Posterior vena cava (tissue), 2 donors: ENCODE measurements around the gene NOC3L. TPM values are rescaled to one million over a fixed set of nuclear protein-coding genes. Genes with fewer than 3 reads are reported as not detected.
A peak's percentile ranks its signal among the peaks of the same experiment; 100 is the strongest.
"Not testable (repeated sequence)": the region's sequence is repeated elsewhere in the genome, so short reads cannot be mapped to it uniquely, and the experiment has no call there.

Source experiments
- DNase-seq: peaks from one replicate; pipeline ENCODE4 v3.0.0-alpha.2; 2020; ENCODE audit warnings: low spot score
- intact Hi-C, 2 donors: fragments of 100-400 bp; cut with DNase I; formaldehyde crosslinking; loops; one replicate each; pipeline versions ENCODE4 v1.14.1 to v1.14.2; 2022 to 2023
- total RNA-seq, 2 donors: library from RNA; stranded (reverse); fragmentation: NEBNext Ultra II Directional; extraction: Animal tissue kit (Norgen Biotek cat#: 25700); gene quantifications; one replicate each; pipeline ENCODE4 v1.2.1, GENCODE V29; 2021
- donor health status: DM: yes; HTN: yes; CAD: no.
- donor health status: DM: yes; HTN: yes; CAD: no.

Gene NOC3L
- total RNA-seq, 2 donors from 2014 or later, result 15.5 to 18.6 TPM

DNA sequence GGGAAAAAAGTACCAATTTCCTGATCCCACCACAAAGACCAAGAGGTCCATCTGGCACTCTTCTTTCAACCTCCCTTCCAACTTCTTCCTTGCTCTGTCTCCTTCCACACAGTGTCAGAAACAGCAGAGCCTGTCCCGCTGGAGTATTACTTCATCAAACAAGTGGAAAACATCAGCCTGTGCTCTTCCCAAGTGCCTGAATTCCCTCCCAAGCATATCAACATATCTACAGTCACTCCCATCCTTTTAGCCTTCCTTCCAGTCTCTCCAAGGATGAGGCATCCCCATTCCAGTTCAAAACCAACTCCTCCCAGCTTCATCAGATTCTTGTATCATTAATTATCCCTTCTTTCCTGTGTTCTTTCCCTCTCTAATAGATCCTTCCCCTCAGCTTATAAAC lies 1.7 kb upstream of the NOC3L start:
- DNase-seq, result no peak
- intact Hi-C loops, result loop anchor here in 1 of 2 donors (10.0 kb wide), 1 partner anchor 80 kb away; no protein-coding TSS in a partner anchor

DNA sequence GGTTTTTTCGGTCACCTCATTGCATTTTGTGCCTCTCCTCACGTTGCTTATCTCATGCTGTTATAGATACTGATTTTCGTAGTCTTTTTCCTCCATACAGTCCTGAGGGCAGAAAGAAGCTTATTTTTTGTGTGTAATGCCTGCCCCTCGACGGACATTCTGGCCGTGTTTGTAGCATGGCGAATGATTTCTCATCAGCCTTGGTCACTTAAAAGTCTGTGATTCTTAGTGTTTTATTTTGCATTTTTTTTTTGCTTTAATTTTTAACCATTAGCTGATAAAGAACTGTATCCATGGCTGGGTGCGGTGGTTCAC lies 469 bp upstream of the NOC3L start:
- intact Hi-C loops, result loop anchor here in 1 of 2 donors (10.0 kb wide), 1 partner anchor 82 kb away; no protein-coding TSS in a partner anchor
- DNase-seq, result no peak

DNA sequence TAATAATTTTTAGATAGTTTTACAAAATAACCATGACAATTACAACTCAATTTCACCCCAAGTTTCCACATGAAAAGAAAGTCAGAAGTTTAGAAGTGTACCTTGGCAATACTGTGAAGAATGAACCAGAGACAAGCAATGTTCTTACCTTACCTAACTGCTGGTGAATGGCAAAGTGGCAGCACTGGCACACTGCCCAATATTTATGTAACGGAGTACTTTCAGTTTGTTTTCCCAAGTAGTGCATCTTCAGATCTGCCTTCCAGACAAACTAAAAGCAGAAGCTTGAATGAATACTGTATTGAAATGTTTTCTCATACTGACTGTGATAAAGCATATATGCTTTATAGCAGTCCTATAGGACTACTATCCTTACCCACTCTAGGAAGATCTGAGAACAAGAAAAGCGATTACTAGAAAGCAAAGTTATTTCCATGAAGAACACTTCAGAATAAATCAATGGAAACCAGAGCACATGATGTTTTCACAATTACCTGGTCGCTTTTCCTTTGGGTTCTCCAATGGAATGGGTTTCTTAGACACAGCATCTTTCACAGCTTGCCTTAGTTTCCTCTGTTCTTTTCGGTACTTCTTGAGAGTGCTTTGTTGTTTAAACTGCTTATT lies 1.5 kb downstream of the NOC3L start:
- intact Hi-C loops, result loop anchor here in 1 of 2 donors (10.0 kb wide), 1 partner anchor 84 kb away; no protein-coding TSS in a partner anchor
- no peak for DNase-seq

DNA sequence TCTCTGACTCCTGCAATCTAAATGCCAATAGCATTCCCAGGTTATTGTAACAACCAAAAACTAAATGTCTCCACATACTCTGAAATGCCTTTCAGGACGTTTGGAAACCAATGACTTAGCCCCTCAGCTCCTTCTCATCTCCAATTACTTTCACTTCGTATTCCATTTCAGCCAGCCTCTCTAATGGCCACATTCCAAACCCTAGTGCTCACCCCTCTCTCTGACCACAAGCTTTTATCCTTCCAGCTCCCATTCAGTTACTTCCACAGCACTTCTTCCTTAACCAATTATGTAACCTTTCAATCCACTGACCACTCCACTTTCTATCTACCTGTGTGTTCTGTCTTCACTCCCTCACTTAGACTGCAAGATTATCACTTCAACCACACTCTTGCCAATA lies 4.3 kb downstream of the NOC3L start:
- no peak for DNase-seq
- intact Hi-C loops, result no loop called here

DNA sequence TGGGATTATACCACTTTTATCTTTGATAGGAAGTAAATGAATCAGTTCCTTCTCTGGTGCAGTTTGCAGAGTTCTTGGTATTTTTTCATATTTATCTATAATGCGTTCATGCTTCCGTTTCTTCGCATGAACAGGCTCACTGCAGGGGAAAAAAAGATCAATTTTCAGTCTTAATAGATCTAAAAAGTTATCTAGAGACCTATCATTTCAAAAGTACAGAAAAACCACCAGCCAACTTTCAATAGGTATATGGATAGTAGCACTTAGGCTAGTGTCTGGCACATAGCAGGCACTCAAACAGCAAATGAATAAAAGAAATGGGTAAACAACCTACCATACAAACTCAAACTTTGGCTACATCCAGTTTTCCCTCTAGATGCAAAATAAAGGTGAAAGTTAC lies 5.5 kb downstream of the NOC3L start:
- no peak for DNase-seq
- intact Hi-C loops, result no loop called here

DNA sequence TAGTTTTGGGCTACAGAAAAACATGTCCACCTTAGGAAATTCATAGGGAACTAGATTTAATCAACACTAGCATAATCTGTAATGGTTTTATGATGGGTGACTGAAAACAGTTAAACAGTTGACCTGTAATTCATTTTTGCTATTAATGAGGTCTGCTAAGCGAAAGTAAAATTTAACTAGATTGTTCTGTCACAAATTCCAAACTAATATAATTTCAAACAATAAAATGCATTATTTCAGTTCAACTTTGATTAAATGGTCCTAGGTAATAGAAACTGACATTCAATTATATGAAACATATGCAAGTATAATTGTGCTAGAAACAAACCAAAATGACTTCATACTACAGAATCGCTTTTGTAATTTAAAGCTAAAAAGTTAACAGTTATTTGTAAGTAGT lies 6.9 kb downstream of the NOC3L start:
- DNase-seq, result no peak
- intact Hi-C loops, result no loop called here

DNA sequence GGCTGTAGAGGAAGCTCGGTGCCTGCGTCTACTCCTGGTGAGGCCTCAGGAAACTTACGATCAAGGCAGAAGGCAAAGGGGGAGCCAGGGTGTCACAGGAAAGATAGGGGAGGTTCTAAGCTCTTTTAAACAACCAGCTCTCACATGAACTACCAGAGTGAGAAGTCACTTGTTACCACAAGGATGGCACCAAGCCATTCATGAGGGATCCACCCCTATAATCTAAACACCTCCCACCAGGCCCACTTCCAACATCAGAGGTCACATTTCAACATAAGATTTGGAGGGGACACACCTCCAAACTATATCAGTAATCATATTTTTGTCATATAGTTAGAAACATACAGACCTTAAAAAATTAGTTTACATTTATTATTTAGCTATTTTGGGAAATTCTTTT lies 9.4 kb downstream of the NOC3L start:
- DNase-seq, result no peak
- intact Hi-C loops, result loop anchor here in 1 of 2 donors (5.0 kb wide), 1 partner anchor 164 kb away; no protein-coding TSS in a partner anchor

DNA sequence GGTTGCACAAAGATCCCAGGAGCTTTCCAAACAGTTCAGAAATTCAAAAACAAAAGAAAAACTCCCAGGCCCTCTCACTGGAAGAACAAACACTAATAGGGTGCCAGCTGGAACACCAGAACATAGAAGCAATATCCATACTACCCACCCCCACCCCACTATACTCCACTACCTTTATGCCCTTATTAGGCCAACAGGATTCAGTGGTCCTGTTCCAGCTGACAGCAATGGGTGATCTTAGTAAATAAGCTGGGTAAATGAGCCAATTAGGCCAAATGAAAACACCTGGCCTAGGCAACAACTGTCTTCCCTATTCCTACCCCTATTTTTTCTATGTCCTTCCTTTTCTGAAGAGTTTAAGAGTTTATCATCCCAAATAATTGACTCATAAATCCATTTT lies 11.7 kb downstream of the NOC3L start:
- DNase-seq, result no peak
- intact Hi-C loops, result loop anchor here in 1 of 2 donors (5.0 kb wide), 1 partner anchor 166 kb away; no protein-coding TSS in a partner anchor

DNA sequence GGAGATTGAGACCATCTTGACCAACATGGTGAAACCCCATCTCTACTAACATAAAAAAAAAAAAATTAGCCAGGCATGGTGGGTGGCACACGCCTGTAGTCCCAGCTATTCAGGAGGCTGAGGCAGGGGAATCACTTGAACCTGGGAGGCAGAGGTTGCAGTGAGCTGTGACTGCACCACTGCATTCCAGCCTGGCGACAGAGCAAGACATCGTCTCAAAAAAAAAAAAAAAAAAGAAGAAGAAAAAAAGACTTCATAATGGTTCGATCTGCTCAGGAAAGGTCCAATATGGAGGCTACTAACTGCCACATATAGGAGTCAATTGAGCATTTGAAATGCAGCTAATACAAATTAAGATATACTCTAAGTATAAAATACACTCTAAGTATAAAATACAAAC lies 12.2 kb downstream of the NOC3L start:
- DNase-seq, result not testable (repeated sequence)
- intact Hi-C loops, result loop anchor here in 1 of 2 donors (5.0 kb wide), 1 partner anchor 167 kb away; no protein-coding TSS in a partner anchor

DNA sequence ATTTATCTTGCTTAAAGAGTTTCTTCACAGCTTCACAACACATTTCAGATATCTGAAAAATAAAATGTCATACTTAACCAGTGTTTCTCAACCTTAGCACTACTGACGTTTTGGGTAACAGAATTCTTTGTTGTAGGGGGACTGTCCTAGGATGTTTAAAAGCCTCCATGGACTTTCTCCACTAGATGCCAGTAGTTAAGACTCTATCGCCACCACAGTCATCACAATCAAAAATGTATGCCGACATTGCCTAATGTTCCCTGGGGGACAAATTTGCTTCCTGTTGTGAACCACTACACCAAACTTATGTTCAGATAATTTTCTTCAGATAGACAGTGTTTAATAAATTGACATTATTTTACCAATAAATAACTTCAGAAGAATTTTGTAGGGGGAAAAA lies 13.4 kb downstream of the NOC3L start:
- DNase-seq, result no peak
- intact Hi-C loops, result no loop called here

DNA sequence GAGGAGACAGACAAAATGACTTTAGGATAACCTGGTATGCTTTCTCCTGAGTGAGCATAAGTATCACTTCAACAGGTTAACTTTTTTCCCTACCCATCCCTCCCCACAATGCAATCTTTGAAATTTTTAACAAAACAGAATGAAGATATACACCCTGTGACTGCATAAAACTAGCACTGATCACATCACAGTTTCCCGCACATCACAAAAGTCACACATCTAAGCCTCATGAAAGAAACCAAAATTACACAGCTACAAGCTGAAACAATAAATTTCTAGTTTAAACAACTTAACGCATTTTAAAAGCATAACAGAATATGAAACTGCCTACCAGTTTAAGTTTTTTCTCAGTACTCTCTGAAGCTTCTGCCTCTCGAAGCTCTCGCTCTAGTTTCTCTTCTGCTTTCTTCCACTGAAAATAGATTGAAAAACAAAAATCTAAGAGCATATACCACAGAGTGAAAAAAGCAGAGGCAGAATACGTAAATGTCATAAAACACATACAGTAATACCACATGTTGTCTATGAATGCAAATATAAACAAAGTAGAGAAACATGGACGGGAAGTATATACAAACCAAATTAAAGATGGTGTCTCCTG lies 18.1 kb downstream of the NOC3L start:
- intact Hi-C loops, result no loop called here

DNA sequence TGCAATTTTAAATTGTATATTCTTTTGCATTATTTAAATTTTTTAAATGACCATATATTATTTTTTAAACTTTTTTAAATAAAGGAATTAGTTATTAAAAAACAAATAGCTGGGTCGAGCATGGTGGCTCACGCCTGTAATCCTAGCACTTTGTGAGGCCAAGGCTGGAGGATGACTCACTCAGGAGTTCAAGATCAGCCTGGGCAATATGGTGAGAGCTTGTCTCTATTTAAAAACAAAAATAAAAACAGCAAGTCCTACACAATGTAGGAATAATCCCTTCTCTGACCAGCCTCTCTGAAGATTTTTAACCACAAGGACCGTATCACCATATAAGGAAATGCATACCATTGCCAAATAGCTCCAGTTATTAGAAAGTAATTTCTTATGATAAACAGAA lies 19.6 kb downstream of the NOC3L start:
- DNase-seq, result no peak

More for the DNA sequence above, 18.1 kb downstream of the NOC3L start:
- DNase-seq, result no peak

DNA sequence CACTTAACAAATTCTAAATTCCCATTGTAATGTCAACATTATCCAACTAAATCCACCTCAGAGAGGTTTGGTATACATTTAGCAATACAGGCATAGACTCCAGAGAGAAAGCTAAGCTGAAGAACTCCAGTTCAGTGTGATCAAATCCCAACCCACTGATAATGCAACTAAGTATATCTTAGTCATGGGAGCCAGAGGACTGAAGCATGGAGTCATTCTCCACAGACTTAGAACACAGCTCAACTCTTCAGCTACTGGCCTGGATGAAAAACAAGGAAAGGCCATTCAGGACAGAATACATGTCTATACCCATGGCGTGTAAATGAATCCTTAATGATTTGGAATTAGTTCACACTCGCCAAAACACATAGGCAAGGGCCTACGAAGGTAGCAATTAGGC lies 27.9 kb downstream of the NOC3L start:
- intact Hi-C loops, result no loop called here
- no peak for DNase-seq

More for the DNA sequence above, 19.6 kb downstream of the NOC3L start:
- intact Hi-C loops, result no loop called here

DNA sequence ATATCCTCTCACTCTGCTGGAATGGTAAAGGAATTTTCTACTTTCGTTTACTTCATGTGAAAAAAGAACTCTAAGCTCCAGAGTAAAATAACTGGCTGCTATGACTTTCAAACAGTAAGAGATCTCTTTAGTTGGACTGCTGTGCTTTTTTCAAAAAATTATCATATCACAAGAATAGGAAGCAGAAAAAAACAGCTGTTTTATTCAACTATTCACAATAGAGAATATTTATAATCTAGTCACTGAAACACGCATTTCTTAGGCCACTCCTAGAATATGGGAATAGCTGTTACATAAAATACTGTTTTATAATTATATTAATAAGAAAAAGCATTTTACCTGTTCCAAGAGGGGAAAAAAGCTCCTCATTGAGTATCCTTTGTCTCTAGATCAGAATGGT lies 29.7 kb downstream of the NOC3L start:
- no peak for DNase-seq
- intact Hi-C loops, result no loop called here

DNA sequence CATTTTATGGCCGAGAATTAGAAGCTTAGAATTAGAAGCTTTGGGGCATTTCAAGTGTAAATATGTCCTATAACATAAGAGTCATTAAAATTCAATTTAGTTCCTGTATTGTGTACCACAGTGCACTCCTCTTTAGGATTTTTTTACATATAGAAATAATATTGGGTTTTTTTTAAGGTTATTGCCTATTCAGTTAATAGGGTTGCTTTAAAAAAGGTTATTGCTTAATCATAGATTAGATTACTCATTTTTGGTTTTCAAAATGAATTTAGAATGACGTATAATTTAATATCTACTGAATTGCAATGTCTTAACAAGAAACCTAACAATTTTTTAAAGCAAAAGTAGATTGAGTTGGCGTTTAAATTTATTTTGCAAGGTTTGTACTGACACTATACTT lies 34.1 kb downstream of the NOC3L start:
- intact Hi-C loops, result no loop called here

DNA sequence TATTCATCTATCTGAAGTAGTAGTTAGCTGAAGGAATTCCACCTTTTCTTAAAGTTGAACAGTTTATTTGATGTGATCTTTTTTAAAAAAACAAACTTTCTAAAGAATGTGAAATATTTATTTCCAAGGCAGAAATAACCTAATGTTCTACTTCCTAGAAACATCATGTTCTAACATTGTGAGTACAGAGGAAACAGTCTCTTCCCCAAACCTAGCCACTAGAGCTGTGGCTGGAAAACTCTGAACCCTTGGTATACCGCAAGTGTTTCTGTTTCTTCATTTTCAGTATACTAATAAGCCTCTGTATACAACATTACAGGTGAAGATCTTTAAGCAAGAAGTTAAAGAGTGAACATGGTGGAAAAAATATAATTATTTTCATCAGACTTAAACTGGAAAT lies 35.1 kb downstream of the NOC3L start:
- intact Hi-C loops, result no loop called here
- DNase-seq, result no peak

More for the DNA sequence above, 34.1 kb downstream of the NOC3L start:
- no peak for DNase-seq

DNA sequence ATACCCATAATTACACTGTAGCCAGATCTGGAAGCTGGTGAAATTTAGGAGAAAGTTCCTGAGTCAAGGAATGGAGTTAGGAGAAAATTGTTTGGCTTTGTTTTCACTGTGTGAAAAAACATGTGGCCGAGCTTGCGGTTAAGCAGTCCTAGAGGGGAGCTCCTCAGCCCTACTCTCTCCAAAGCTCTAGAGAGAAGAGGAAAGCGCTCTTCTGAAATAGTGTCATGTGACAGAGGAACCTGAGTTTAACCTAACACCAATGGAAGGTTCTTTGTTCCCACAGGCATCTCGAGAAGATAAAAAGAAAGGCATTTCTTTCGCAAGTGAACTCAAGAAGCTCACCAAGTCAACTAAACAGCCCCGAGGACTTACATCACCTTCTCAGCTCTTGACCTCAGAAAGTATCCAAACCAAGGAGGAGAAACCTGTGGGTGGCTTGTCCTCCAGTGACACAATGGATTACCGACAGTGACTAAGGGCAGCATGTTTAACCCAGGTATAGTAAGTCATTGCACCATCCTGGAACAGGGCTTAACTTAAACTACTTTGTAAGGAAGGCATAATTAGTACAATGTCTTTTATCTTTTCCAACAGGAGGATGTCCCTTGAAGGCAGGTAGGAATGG lies 38.0 kb downstream of the NOC3L start:
- no peak for DNase-seq
- intact Hi-C loops, result loop anchor here (5.0 kb wide), 2 partner anchors 247 to 407 kb away; no protein-coding TSS in a partner anchor

DNA sequence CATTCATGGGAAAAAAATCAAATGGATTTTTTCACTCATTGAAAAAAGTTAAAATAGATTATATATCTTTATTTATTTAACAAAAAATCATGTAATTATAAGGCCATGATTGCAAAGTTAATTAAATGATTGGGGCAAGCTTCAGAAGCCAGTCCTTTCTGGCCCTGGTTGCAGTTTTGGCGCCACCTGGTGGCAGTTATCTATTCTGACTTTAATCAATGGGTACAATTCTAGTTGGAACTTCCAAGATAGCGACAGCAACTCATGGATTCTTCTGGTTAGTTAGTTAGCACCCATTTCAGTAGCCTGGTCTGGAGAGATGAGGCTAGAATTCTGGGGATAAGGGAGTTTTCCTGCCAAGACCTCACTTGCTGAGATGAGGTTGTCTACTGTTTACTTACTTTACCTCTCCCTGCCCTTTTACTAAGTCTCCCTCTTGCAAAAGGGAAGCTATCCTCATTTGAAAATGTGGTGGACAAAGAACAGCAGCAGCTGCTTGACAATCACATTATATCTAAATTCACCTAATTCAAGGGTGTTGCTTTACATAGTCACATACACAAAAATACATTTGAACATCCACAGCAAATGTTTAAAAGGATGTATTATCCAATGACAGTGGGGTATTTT lies 42.3 kb downstream of the NOC3L start:
- DNase-seq, result peak; percentile 86
- intact Hi-C loops, result loop anchor here (5.0 kb wide), 2 partner anchors 243 to 403 kb away; no protein-coding TSS in a partner anchor

DNA sequence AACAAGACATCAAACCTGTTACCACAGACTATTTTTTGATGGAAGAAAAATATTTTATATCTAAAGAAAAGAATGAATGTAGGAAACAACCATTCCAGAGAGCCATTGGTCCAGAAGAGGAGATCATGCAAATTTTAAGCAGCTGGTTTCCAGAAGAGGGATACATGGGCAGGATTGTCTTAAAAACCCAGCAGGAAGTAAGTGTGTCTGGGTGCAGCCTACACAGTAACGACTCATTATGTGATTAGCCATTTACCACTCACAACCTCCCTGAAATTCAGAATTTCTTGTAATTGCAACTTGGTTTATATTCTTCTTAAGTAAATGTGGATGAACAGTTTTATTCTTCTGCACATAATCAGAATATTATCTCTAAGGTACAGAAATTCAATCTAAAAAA lies 46.2 kb downstream of the NOC3L start:
- intact Hi-C loops, result no loop called here

DNA sequence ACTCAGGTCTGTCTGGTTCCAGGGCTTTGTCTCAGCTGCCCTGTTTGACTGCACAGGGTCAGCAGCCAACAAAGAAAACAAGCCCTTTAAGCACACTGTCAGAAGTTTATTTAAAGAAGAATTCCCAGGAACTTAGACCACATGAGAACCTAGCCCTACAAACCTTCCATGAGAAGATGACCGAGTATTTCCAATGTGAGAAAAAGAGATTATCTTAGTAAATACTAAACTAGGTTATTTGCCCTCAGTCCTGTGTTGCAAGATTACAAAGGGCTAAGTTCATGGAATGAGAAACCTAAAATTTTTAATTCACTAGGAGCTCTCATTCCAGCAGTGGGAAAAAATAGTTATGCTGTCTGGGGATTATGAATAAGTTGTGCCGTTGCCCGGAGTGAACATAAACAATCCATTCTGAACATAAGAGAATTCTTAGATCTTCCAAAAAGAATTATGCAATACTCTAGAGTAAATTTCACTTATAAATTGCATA lies 46.7 kb downstream of the NOC3L start:
- intact Hi-C loops, result no loop called here
- no peak for DNase-seq

More for the DNA sequence above, 46.2 kb downstream of the NOC3L start:
- no peak for DNase-seq
